Measurements from ENCODE around the gene TXNRD2. TPM values are rescaled to one million over a fixed set of nuclear protein-coding genes. Genes with fewer than 3 reads are reported as not detected.

The TXNRD2 gene
- total RNA-seq, 1 experiment from 2014 or later = 19.7 TPM

GRCh38 chr22:19857382-19857781 lies 84.2 kb downstream of the TXNRD2 start:
- BruUV-seq (replicated peaks) = no TSS peak
- Histone ChIP-seq H3K9me3 (ENCODE audit: control insufficient read depth in 1 of 2, insufficient read depth in 1 of 2, low read depth in 1 of 2, low read length in 2 of 2) (no peaks in the 10 kb centered on the region), H3K9ac (ENCODE audit: low read length) (no peak overlapping the region), H3K27me3 (ENCODE audit: insufficient read depth, low read length) (no peaks in the 10 kb centered on the region), H3K4me2 (ENCODE audit: low read length) (no peak overlapping the region), H3K27ac (ENCODE audit: low read depth, low read length) (no peak overlapping the region), H3K4me1 (ENCODE audit: control insufficient read depth in 1 of 2, insufficient read depth in 2 of 2, low read length in 2 of 2) (peaks cover 21 to 29% of the 10 kb centered on the region in 2 experiments), H2AFZ (ENCODE audit: low read depth, low read length, poor library complexity, severe bottlenecking) (no peak overlapping the region), H3K36me3 (ENCODE audit: control insufficient read depth in 1 of 2, insufficient read depth in 2 of 2, low read length in 2 of 2) (no peaks in the 10 kb centered on the region; a peak in 1 of 4 replicates), H3K9me2 (ENCODE audit: insufficient read depth) (no peaks in the 10 kb centered on the region), H3K79me2 (ENCODE audit: insufficient read depth, low read length) (peaks cover 37% of the 10 kb centered on the region), H4K20me1 (ENCODE audit: insufficient read depth) (no peaks in the 10 kb centered on the region), H3K4me3 (replicated peaks in 1 of 2; ENCODE audit: low read depth in 1 of 2, low read length in 2 of 2) (no peak overlapping the region)
- CTCF ChIA-PET = no interaction called here
- POLR2A ChIA-PET = no interaction called here
- ATAC-seq (no peak), DNase-seq (ENCODE audit: low read depth, low spot score) (no peak)
- RAD21 ChIA-PET (ENCODE audit: low non-redundant PET in 1 of 2, low total read pairs in 2 of 2, uncharacterized antibody in 2 of 2, unreplicated experiment in 2 of 2) = no interaction called here
- intact Hi-C loops (cut with micrococcal nuclease) = loop anchor here (5.0 kb wide), 1 partner anchor 90 kb away; no protein-coding TSS in a partner anchor
- TF ChIP-seq POLR2AphosphoS5 (IDR thresholded peaks at IDR 0.05; ENCODE audit: low read depth, low read length) (no peak), SIN3A (IDR thresholded peaks at IDR 0.05; ENCODE audit: low read depth) (no peak), CEBPB (IDR thresholded peaks at IDR 0.05; ENCODE audit: low read depth) (no peak), POLR2A (IDR thresholded peaks at IDR 0.05; ENCODE audit: borderline replicate concordance, extremely low read depth, insufficient read depth, insufficient read length) (no peak), FOSL1 (IDR thresholded peaks at IDR 0.05; ENCODE audit: low read depth) (no peak), SRF (IDR thresholded peaks at IDR 0.05; ENCODE audit: low read depth) (no peak), SP1 (IDR thresholded peaks at IDR 0.05; ENCODE audit: low read depth) (no peak)
- TF ChIP-seq, protein P1, sequence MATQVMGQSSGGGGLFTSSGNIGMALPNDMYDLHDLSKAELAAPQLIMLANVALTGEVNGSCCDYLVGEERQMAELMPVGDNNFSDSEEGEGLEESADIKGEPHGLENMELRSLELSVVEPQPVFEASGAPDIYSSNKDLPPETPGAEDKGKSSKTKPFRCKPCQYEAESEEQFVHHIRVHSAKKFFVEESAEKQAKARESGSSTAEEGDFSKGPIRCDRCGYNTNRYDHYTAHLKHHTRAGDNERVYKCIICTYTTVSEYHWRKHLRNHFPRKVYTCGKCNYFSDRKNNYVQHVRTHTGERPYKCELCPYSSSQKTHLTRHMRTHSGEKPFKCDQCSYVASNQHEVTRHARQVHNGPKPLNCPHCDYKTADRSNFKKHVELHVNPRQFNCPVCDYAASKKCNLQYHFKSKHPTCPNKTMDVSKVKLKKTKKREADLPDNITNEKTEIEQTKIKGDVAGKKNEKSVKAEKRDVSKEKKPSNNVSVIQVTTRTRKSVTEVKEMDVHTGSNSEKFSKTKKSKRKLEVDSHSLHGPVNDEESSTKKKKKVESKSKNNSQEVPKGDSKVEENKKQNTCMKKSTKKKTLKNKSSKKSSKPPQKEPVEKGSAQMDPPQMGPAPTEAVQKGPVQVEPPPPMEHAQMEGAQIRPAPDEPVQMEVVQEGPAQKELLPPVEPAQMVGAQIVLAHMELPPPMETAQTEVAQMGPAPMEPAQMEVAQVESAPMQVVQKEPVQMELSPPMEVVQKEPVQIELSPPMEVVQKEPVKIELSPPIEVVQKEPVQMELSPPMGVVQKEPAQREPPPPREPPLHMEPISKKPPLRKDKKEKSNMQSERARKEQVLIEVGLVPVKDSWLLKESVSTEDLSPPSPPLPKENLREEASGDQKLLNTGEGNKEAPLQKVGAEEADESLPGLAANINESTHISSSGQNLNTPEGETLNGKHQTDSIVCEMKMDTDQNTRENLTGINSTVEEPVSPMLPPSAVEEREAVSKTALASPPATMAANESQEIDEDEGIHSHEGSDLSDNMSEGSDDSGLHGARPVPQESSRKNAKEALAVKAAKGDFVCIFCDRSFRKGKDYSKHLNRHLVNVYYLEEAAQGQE (IDR thresholded peaks at IDR 0.05; ENCODE audit: low read depth) = no peak

Data from HCT116 (cell line).